Measurements from ENCODE around the gene FNIP2. TPM values are rescaled to one million over a fixed set of nuclear protein-coding genes. Genes with fewer than 3 reads are reported as not detected.

The FNIP2 gene
- 6.8 and 7.8 TPM in 2 replicates for total RNA-seq

DNA sequence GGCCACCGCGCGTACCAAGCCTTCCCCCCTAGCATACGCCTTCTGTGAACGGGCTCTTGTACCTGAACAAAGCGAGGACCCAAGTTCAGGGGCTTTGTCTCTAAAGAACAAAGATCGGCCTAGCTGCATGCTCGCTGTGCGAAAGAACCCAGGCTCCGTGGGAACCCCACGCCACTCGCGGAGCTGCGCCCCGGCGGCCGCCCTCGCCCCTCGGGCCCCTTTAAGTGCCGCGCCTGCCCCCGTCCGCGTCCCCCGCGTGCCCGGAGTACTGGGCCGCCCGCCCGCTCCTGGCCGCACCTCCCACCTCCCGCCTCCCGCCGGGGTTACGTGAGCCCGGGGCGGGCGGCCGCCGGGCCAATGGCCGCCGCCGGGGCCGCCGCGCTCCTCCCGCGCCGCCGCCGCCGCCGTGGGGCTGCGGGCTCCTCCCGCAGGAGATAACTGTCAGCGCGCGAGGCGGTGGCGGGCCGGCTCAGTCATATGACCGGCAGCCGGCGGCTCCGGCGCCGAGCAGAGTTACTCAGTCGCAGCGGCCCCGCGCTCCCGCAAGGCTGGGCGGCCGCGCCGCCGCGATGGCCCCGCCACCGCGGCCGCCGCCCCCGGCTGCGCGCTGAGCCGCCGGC lies at the start of gene FNIP2:
FNIP2 (plus strand) TSS at position 472 of the 620 bp plus-strand sequence. CDS start 187 bp downstream, outside the sequence.

DNA sequence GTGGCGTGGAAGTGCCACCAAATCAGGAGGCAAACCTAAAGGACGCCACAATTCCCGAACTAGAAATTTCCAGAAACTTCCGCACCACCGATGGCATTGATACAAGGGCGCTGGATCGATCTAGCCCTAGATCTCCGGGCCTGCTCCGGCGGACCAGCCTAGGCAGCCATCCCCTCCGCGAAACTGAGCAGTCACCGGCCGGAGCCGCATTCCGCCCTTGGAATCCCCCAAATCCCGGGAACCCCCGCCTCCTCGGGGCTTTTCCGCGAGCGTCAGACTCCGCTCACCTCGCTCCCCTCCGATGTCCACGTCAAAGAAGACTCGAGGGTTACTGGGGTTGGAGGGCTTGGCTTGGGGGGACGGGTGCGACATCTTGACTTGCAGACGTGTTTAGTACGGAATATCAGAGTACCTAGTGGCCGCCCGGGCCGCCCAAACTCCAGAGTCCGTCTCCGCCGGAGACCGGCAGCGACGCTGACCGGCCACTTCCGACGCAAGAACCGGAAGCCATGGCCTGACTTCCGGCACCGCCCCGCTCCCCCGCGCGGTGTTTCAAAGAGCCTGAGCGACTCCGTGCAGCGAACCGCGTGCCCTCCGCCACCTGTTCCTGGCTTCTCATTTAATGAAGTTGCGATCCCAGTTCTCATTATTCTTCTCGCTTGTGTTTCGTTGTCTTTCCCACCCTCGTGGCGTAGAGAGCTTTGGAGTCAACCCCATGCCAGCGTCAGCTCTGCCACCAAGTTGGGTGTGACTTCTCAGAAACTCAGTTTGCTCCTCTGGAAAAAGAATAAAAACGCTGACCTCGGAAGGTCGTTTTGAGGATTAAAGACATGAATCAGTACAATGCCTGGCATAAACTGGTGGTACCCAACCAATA lies 45.7 kb upstream of the FNIP2 start, which contains the start of gene PPID:
PPID (minus strand) TSS at position 480 of the 877 bp plus-strand sequence; CDS start at position 372, 108 bp downstream.

Other genes with a start within 250 kb of the FNIP2 start
- gene RXFP1, start 247.1 kb upstream of the FNIP2 start, total RNA-seq: not detected in 2 replicates
- gene C4orf46, start 97.1 kb upstream of the FNIP2 start, total RNA-seq: 4.5 and 10.6 TPM in 2 replicates
- 14.7 and 15.7 TPM in 2 replicates for gene ETFDH, start 96.7 kb upstream of the FNIP2 start, total RNA-seq
- 35.9 and 44.8 TPM in 2 replicates for gene PPID, start 45.6 kb upstream of the FNIP2 start, total RNA-seq

Data from hair follicular keratinocyte (primary cell).